Myocyte (in vitro differentiated cells): ENCODE data around the gene PRR5. TPM values are rescaled to one million over a fixed set of nuclear protein-coding genes. Genes with fewer than 3 reads are reported as not detected.

Experiments used
- DNase-seq: peaks from one replicate; pipeline ENCODE4 v3.0.0-alpha.2; 2012; ENCODE audit warnings: low read depth
- total RNA-seq: library from RNA; depleted of rRNA; stranded (reverse); fragments of >200 nt; gene quantifications from 2 replicates; pipeline ENCODE4 v1.2.3, GENCODE V29; 2014

Gene PRR5
- total RNA-seq, 1 donor from 2014 or later, result 54.3 TPM

GRCh38 chr22:44691796-44692661, 10.0 kb upstream of the PRR5 start:
- DNase-seq, result no peak

GRCh38 chr22:44692662-44693007, 9.4 kb upstream of the PRR5 start:
- no peak for DNase-seq

- no peak for DNase-seq
Measured at GRCh38 chr22:44693145-44693544, 8.9 kb upstream of the PRR5 start.

- no peak for DNase-seq
Measured at GRCh38 chr22:44693756-44694155, 8.2 kb upstream of the PRR5 start.

- peak; percentile 82 for DNase-seq
Measured at GRCh38 chr22:44697423-44698141, 4.4 kb upstream of the PRR5 start.

- peak; percentile 90 for DNase-seq
Measured at GRCh38 chr22:44698531-44699421, 3.2 kb upstream of the PRR5 start.

GRCh38 chr22:44700456-44700855, 1.5 kb upstream of the PRR5 start:
- no peak for DNase-seq

GRCh38 chr22:44701187-44701790, 715 bp upstream of the PRR5 start:
- no peak for DNase-seq

- peak; percentile 76 for DNase-seq
Measured at GRCh38 chr22:44702479-44703198, 635 bp downstream of the PRR5 start.

GRCh38 chr22:44703255-44703870, 1.4 kb downstream of the PRR5 start:
- DNase-seq, result no peak

GRCh38 chr22:44704159-44705021, 2.4 kb downstream of the PRR5 start:
- no peak for DNase-seq

- DNase-seq, result no peak
Measured at GRCh38 chr22:44705022-44705297, 3.0 kb downstream of the PRR5 start.

- DNase-seq, result no peak
Measured at GRCh38 chr22:44706488-44706887, 4.5 kb downstream of the PRR5 start.

GRCh38 chr22:44707178-44707577, 5.2 kb downstream of the PRR5 start:
- DNase-seq, result no peak

- DNase-seq, result peak; percentile 32
Measured at GRCh38 chr22:44707752-44708151, 5.7 kb downstream of the PRR5 start.

- DNase-seq, result no peak
Measured at GRCh38 chr22:44709881-44710392, 7.9 kb downstream of the PRR5 start.

- DNase-seq, result no peak
Measured at GRCh38 chr22:44710474-44711240, 8.7 kb downstream of the PRR5 start.

GRCh38 chr22:44711241-44711560, 9.2 kb downstream of the PRR5 start:
- peak; percentile 22 for DNase-seq
